ENCODE measurements around the gene TUBG2.

- TF ChIP-seq CTCF (IDR thresholded peaks at IDR 0.05; ENCODE audit: low read depth, low read length): no peak
- TF ChIP-seq EZH2phosphoT487 (IDR thresholded peaks at IDR 0.05; ENCODE audit: low read depth): no peak
Measured at GRCh38 chr17:42691021-42691545, 32.0 kb downstream of the TUBG2 start.

All from OCI-LY3 (cell line).